Neuron (in vitro differentiated cells): ENCODE data around the gene STX4.

Experiments used
- H2AFZ ChIP-seq: one replicate; pipeline ENCODE4 v1.6.1; 2013; ENCODE audit warnings: low read depth, mild to moderate bottlenecking, inconsistent platforms, low read length, moderate library complexity
- H3K27me3 ChIP-seq: one replicate; pipeline ENCODE4 v1.6.1; 2013; ENCODE audit warnings: low read length; ENCODE audit not compliant: insufficient read depth
- H3K36me3 ChIP-seq: one replicate; pipeline ENCODE4 v1.6.1; 2013; ENCODE audit warnings: low read length; ENCODE audit not compliant: insufficient read depth
- H3K4me1 ChIP-seq: one replicate; pipeline ENCODE4 v1.6.1; 2013; ENCODE audit warnings: low read length; ENCODE audit not compliant: insufficient read depth
- H3K4me3 ChIP-seq: 2 replicates; pipeline ENCODE4 v1.5.1; 2013; ENCODE audit warnings: mild to moderate bottlenecking, low read length, moderate library complexity
- H3K9me3 ChIP-seq: one replicate; pipeline ENCODE4 v1.6.1; 2013; ENCODE audit warnings: low read length

The STX4 gene

GRCh38 chr16:31081428-31082351 lies 48.3 kb downstream of the STX4 start:
- peaks cover 68% of the 10 kb centered on the region for H3K36me3 ChIP-seq

GRCh38 chr16:31082368-31083045 lies 49.1 kb downstream of the STX4 start:
- H3K36me3 ChIP-seq = peaks cover 61% of the 10 kb centered on the region
- H2AFZ ChIP-seq = no peak overlapping the region
- H3K4me3 ChIP-seq = no peak overlapping the region
- H3K27me3 ChIP-seq = no peaks in the 10 kb centered on the region
- no peaks in the 10 kb centered on the region for H3K4me1 ChIP-seq
- no peaks in the 10 kb centered on the region for H3K9me3 ChIP-seq

More at GRCh38 chr16:31081428-31082351, 48.3 kb downstream of the STX4 start:
- Histone ChIP-seq H3K27me3 (no peaks in the 10 kb centered on the region), H2AFZ (no peak overlapping the region), H3K4me1 (no peaks in the 10 kb centered on the region), H3K4me3 (no peak overlapping the region), H3K9me3 (no peaks in the 10 kb centered on the region)

GRCh38 chr16:31083081-31083480 lies 49.7 kb downstream of the STX4 start:
- H3K36me3 ChIP-seq = peaks cover 57% of the 10 kb centered on the region
- H2AFZ ChIP-seq = no peak overlapping the region
- H3K4me1 ChIP-seq = no peaks in the 10 kb centered on the region
- no peaks in the 10 kb centered on the region for H3K9me3 ChIP-seq
- H3K4me3 ChIP-seq = no peak overlapping the region
- H3K27me3 ChIP-seq = no peaks in the 10 kb centered on the region

GRCh38 chr16:31083556-31083955 lies 50.2 kb downstream of the STX4 start:
- Histone ChIP-seq H3K36me3 (peaks cover 52% of the 10 kb centered on the region), H2AFZ (no peak overlapping the region), H3K4me3 (no peak overlapping the region), H3K4me1 (no peaks in the 10 kb centered on the region), H3K27me3 (no peaks in the 10 kb centered on the region), H3K9me3 (no peaks in the 10 kb centered on the region)

GRCh38 chr16:31083981-31084380 lies 50.6 kb downstream of the STX4 start:
- Histone ChIP-seq H3K9me3 (no peaks in the 10 kb centered on the region), H3K4me3 (no peak overlapping the region), H3K27me3 (no peaks in the 10 kb centered on the region), H3K4me1 (no peaks in the 10 kb centered on the region), H3K36me3 (peaks cover 48% of the 10 kb centered on the region), H2AFZ (no peak overlapping the region)

- Histone ChIP-seq H3K4me1 (no peaks in the 10 kb centered on the region), H3K4me3 (no peak overlapping the region), H3K36me3 (peaks cover 40% of the 10 kb centered on the region), H3K27me3 (no peaks in the 10 kb centered on the region), H3K9me3 (no peaks in the 10 kb centered on the region), H2AFZ (no peak overlapping the region)
Observed at GRCh38 chr16:31084584-31085302, 51.4 kb downstream of the STX4 start.

- Histone ChIP-seq H2AFZ (no peak overlapping the region), H3K4me3 (no peak overlapping the region), H3K27me3 (no peaks in the 10 kb centered on the region), H3K9me3 (no peaks in the 10 kb centered on the region), H3K4me1 (no peaks in the 10 kb centered on the region), H3K36me3 (peaks cover 36% of the 10 kb centered on the region)
Observed at GRCh38 chr16:31085411-31085810, 52.1 kb downstream of the STX4 start.

GRCh38 chr16:31085873-31086628 lies 52.7 kb downstream of the STX4 start:
- no peak overlapping the region for H2AFZ ChIP-seq
- no peaks in the 10 kb centered on the region for H3K4me1 ChIP-seq
- H3K27me3 ChIP-seq = no peaks in the 10 kb centered on the region
- no peaks in the 10 kb centered on the region for H3K9me3 ChIP-seq
- peaks cover 35% of the 10 kb centered on the region for H3K36me3 ChIP-seq
- no peak overlapping the region for H3K4me3 ChIP-seq

- H3K4me1 ChIP-seq = no peaks in the 10 kb centered on the region
- peaks cover 34% of the 10 kb centered on the region for H3K36me3 ChIP-seq
- H3K4me3 ChIP-seq = no peak overlapping the region
- H2AFZ ChIP-seq = no peak overlapping the region
- no peaks in the 10 kb centered on the region for H3K9me3 ChIP-seq
- H3K27me3 ChIP-seq = no peaks in the 10 kb centered on the region
Observed at GRCh38 chr16:31086629-31086906, 53.2 kb downstream of the STX4 start.

- no peaks in the 10 kb centered on the region for H3K4me1 ChIP-seq
- no peaks in the 10 kb centered on the region for H3K9me3 ChIP-seq
- peaks cover 25% of the 10 kb centered on the region for H3K36me3 ChIP-seq
- H2AFZ ChIP-seq = no peak overlapping the region
- H3K4me3 ChIP-seq = no peak overlapping the region
- no peaks in the 10 kb centered on the region for H3K27me3 ChIP-seq
Observed at GRCh38 chr16:31087481-31087880, 54.1 kb downstream of the STX4 start.

GRCh38 chr16:31087971-31088370 lies 54.6 kb downstream of the STX4 start:
- H3K9me3 ChIP-seq = no peaks in the 10 kb centered on the region
- no peak overlapping the region for H2AFZ ChIP-seq
- H3K27me3 ChIP-seq = no peaks in the 10 kb centered on the region
- no peak overlapping the region for H3K4me3 ChIP-seq
- H3K36me3 ChIP-seq = peaks cover 20% of the 10 kb centered on the region
- peaks cover 2% of the 10 kb centered on the region for H3K4me1 ChIP-seq

GRCh38 chr16:31088459-31089183 lies 55.3 kb downstream of the STX4 start, which contains the start of gene PRSS53:
PRSS53 (minus strand) TSS chr16:31088943; CDS start chr16:31088809, 134 bp downstream.
- Histone ChIP-seq H3K36me3 (peaks cover 14% of the 10 kb centered on the region), H3K27me3 (no peaks in the 10 kb centered on the region), H2AFZ (no peak within 1 kb of the TSS), H3K4me3 (no peak within 1 kb of the TSS), H3K9me3 (no peaks in the 10 kb centered on the region), H3K4me1 (peaks cover 6% of the 10 kb centered on the region)
